Muscle layer of colon (tissue), 2 donors: ENCODE data around the gene MAP3K14.
A peak's percentile ranks its signal among the peaks of the same experiment; 100 is the strongest.

Experiments used
- H3K27ac ChIP-seq: one replicate; pipeline ENCODE4 v1.7.0; 2013; ENCODE audit warnings: low read depth, mild to moderate bottlenecking, low read length, moderate library complexity
- H3K27me3 ChIP-seq, 2 donors: one replicate each; pipeline ENCODE4 v1.7.0; 2013; ENCODE audit warnings: low read length in 2 of 2, mild to moderate bottlenecking in 2 of 2; ENCODE audit not compliant: insufficient read depth in 2 of 2, control insufficient read depth in 1 of 2
- H3K36me3 ChIP-seq: one replicate; pipeline ENCODE4 v1.7.0; 2013; ENCODE audit warnings: mild to moderate bottlenecking, low read length; ENCODE audit not compliant: insufficient read depth
- H3K4me1 ChIP-seq: one replicate; pipeline ENCODE4 v1.7.0; 2013; ENCODE audit warnings: mild to moderate bottlenecking, low read length; ENCODE audit not compliant: insufficient read depth
- H3K4me3 ChIP-seq, 2 donors: one replicate each; pipeline ENCODE4 v1.7.0; 2013; ENCODE audit warnings: low read length in 2 of 2, low read depth in 1 of 2, mild to moderate bottlenecking in 1 of 2, moderate library complexity in 1 of 2
- H3K9ac ChIP-seq: one replicate; pipeline ENCODE4 v1.7.0; 2013; ENCODE audit warnings: low read length
- H3K9me3 ChIP-seq: one replicate; pipeline ENCODE4 v1.7.0; 2013; ENCODE audit warnings: mild to moderate bottlenecking, low read length
- donor health status: abdominal sarcoma.
- donor health status: Adenocarcinoma of cecum.

MAP3K14 gene

GRCh38 chr17:45283711-45284110 lies 33.1 kb downstream of the MAP3K14 start:
- Histone ChIP-seq H3K27ac (peak overlapping the region; percentile 85), H3K4me1 (peaks cover 64% of the 10 kb centered on the region), H3K9me3 (no peaks in the 10 kb centered on the region), H3K27me3 (no peaks in the 10 kb centered on the region), H3K4me3 (peak overlapping the region in 1 of 2 donors; percentile 31), H3K9ac (no peak overlapping the region), H3K36me3 (peaks cover 58% of the 10 kb centered on the region)

- H3K4me1 ChIP-seq: peaks cover 64% of the 10 kb centered on the region
- no peaks in the 10 kb centered on the region for H3K27me3 ChIP-seq
- peaks cover 58% of the 10 kb centered on the region for H3K36me3 ChIP-seq
- H3K4me3 ChIP-seq: peak overlapping the region in 1 of 2 donors; percentile 31
- H3K27ac ChIP-seq: peak overlapping the region; percentile 85
- no peaks in the 10 kb centered on the region for H3K9me3 ChIP-seq
- no peak overlapping the region for H3K9ac ChIP-seq
These were observed 33.9 kb downstream of the MAP3K14 start for GRCh38 chr17:45282683-45283644.

- peak overlapping the region; percentile 19 for H3K27ac ChIP-seq
- peaks cover 55% of the 10 kb centered on the region for H3K4me1 ChIP-seq
These were observed 36.9 kb downstream of the MAP3K14 start for GRCh38 chr17:45279898-45280297.

GRCh38 chr17:45277992-45278391 lies 38.8 kb downstream of the MAP3K14 start:
- H3K4me1 ChIP-seq: peaks cover 36% of the 10 kb centered on the region
- peak overlapping the region in 1 of 2 donors; percentile 33 for H3K4me3 ChIP-seq
- no peaks in the 10 kb centered on the region for H3K27me3 ChIP-seq
- peak overlapping the region; percentile 77 for H3K27ac ChIP-seq
- no peaks in the 10 kb centered on the region for H3K9me3 ChIP-seq
- H3K9ac ChIP-seq: no peak overlapping the region
- peaks cover 37% of the 10 kb centered on the region for H3K36me3 ChIP-seq

More at GRCh38 chr17:45279898-45280297, 36.9 kb downstream of the MAP3K14 start:
- Histone ChIP-seq H3K4me3 (no peak overlapping the region), H3K9ac (no peak overlapping the region), H3K27me3 (no peaks in the 10 kb centered on the region), H3K9me3 (no peaks in the 10 kb centered on the region), H3K36me3 (peaks cover 38% of the 10 kb centered on the region)

GRCh38 chr17:45277216-45277849 lies 39.5 kb downstream of the MAP3K14 start:
- Histone ChIP-seq H3K9me3 (no peaks in the 10 kb centered on the region), H3K9ac (peak overlapping the region; percentile 12), H3K4me3 (peak overlapping the region in 1 of 2 donors; percentile 33), H3K27me3 (no peaks in the 10 kb centered on the region), H3K27ac (peak overlapping the region; percentile 77), H3K4me1 (peaks cover 29% of the 10 kb centered on the region), H3K36me3 (peaks cover 38% of the 10 kb centered on the region)

- no peaks in the 10 kb centered on the region for H3K27me3 ChIP-seq
- H3K9ac ChIP-seq: no peak overlapping the region
- peaks cover 37% of the 10 kb centered on the region for H3K36me3 ChIP-seq
- H3K4me1 ChIP-seq: peaks cover 26% of the 10 kb centered on the region
- H3K27ac ChIP-seq: no peak overlapping the region
- H3K9me3 ChIP-seq: no peaks in the 10 kb centered on the region
- no peak overlapping the region for H3K4me3 ChIP-seq
These were observed 40.8 kb downstream of the MAP3K14 start for GRCh38 chr17:45276031-45276430.

- Histone ChIP-seq H3K9me3 (no peaks in the 10 kb centered on the region), H3K4me1 (peaks cover 19% of the 10 kb centered on the region), H3K9ac (no peak overlapping the region), H3K27me3 (no peaks in the 10 kb centered on the region), H3K27ac (no peak overlapping the region), H3K36me3 (peaks cover 45% of the 10 kb centered on the region), H3K4me3 (no peak overlapping the region)
These were observed 42.8 kb downstream of the MAP3K14 start for GRCh38 chr17:45274033-45274432.

GRCh38 chr17:45273551-45273957 lies 43.3 kb downstream of the MAP3K14 start:
- H3K4me1 ChIP-seq: peaks cover 14% of the 10 kb centered on the region
- H3K9ac ChIP-seq: no peak overlapping the region
- H3K27ac ChIP-seq: no peak overlapping the region
- H3K36me3 ChIP-seq: peaks cover 50% of the 10 kb centered on the region
- H3K9me3 ChIP-seq: no peaks in the 10 kb centered on the region
- no peaks in the 10 kb centered on the region for H3K27me3 ChIP-seq
- H3K4me3 ChIP-seq: no peak overlapping the region

- Histone ChIP-seq H3K9me3 (no peaks in the 10 kb centered on the region), H3K4me3 (no peak overlapping the region), H3K4me1 (no peaks in the 10 kb centered on the region), H3K9ac (no peak overlapping the region), H3K27ac (no peak overlapping the region), H3K27me3 (no peaks in the 10 kb centered on the region), H3K36me3 (peaks cover 68% of the 10 kb centered on the region)
These were observed 45.2 kb downstream of the MAP3K14 start for GRCh38 chr17:45271603-45272002.

- Histone ChIP-seq H3K4me1 (no peaks in the 10 kb centered on the region), H3K27ac (no peak overlapping the region), H3K36me3 (peaks cover 74% of the 10 kb centered on the region), H3K27me3 (no peaks in the 10 kb centered on the region), H3K9me3 (no peaks in the 10 kb centered on the region), H3K4me3 (no peak overlapping the region), H3K9ac (no peak overlapping the region)
These were observed 45.9 kb downstream of the MAP3K14 start for GRCh38 chr17:45270828-45271418.

- Histone ChIP-seq H3K27ac (no peak overlapping the region), H3K36me3 (peaks cover 82% of the 10 kb centered on the region), H3K9ac (no peak overlapping the region), H3K4me1 (no peaks in the 10 kb centered on the region), H3K9me3 (no peaks in the 10 kb centered on the region), H3K4me3 (no peak overlapping the region), H3K27me3 (no peaks in the 10 kb centered on the region)
These were observed 46.9 kb downstream of the MAP3K14 start for GRCh38 chr17:45269912-45270311.
